Ascending aorta (tissue), 2 donors: Measurements from ENCODE around the gene GTF3C4. TPM values are rescaled to one million over a fixed set of nuclear protein-coding genes. Genes with fewer than 3 reads are reported as not detected.

ENCODE experiments used
- DNase-seq, 2 donors: peaks; one replicate each; pipeline ENCODE4 v3.0.0-alpha.2; 2019; ENCODE audit warnings: low spot score in 2 of 2
- H3K27ac ChIP-seq, 2 donors: fragments of 200-600 bp; sonication (generic); one replicate each; pipeline ENCODE4 v1.5.1; 2016 to 2017; ENCODE audit warnings: mild to moderate bottlenecking in 1 of 2
- H3K27me3 ChIP-seq: fragments of 200-600 bp; sonication (generic); one replicate; pipeline ENCODE4 v1.5.1; 2017
- H3K36me3 ChIP-seq, 2 donors: fragments of 200-600 bp; sonication (generic); one replicate each; pipeline ENCODE4 v1.5.1; 2016
- H3K4me1 ChIP-seq, 2 donors: fragments of 200-600 bp; sonication (generic); one replicate each; pipeline ENCODE4 v1.5.1; 2016 to 2017; ENCODE audit warnings: mild to moderate bottlenecking in 1 of 2
- H3K4me3 ChIP-seq, 2 donors: fragments of 200-600 bp; sonication (generic); one replicate each; pipeline ENCODE4 v1.5.1; 2016 to 2017; ENCODE audit warnings: mild to moderate bottlenecking in 1 of 2
- H3K9me3 ChIP-seq, 2 donors: fragments of 200-600 bp; sonication (generic); one replicate each; pipeline ENCODE4 v1.5.1; 2016
- CTCF ChIP-seq, 3 experiments: fragments of 200-600 bp in 2 of 3; fragments of 450-650 bp in 1 of 3; sonication (generic) in 2 of 3; IDR thresholded peaks; one replicate each; pipeline ENCODE4 v1.5.1; 2016 to 2019; ENCODE audit warnings: antibody characterized with exemption in 3 of 3, mild to moderate bottlenecking in 1 of 3, moderate library complexity in 1 of 3
- intact Hi-C: fragments of 100-400 bp; cut with DNase I; formaldehyde crosslinking; loops from one replicate; pipeline ENCODE4 v1.15.1; 2023
- total RNA-seq: library from RNA; depleted of rRNA; stranded (reverse); fragments of >200 nt; gene quantifications from one replicate; pipeline ENCODE4 v1.1.0, GENCODE V29; 2016

GTF3C4 gene
- total RNA-seq, 1 donor from 2014 or later: 9.8 TPM

DNA sequence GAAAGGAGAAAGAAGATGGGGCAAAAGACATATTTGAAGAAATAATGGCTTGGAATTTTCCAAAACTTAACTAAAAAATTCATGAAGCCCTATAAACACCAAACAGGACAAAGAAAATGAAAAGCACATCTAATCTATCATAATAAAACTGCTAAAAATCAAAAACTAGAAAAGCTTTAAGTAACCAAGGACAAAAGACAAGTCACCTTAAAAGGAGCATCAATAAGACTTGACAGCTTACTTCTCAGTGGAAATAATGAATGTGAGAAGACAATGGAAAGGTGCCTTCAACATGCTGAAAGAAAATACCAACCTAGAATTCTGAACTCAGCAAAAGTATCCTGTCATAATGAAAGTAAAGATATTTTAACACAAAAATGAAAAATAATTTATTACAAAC, 27.0 kb downstream of the GTF3C4 start:
- H3K4me3 ChIP-seq: no peak overlapping the region
- intact Hi-C loops: no loop called here
- H3K27ac ChIP-seq: no peak overlapping the region
- peaks cover 0 to 26% of the 10 kb centered on the region in 2 donors for H3K9me3 ChIP-seq
- no peak for TF ChIP-seq CTCF (IDR thresholded peaks at IDR 0.05)
- H3K4me1 ChIP-seq: no peaks in the 10 kb centered on the region
- H3K36me3 ChIP-seq: no peaks in the 10 kb centered on the region
- no peaks in the 10 kb centered on the region for H3K27me3 ChIP-seq
- DNase-seq: no peak

GRCh38 chr9:132698989-132699388, 28.7 kb downstream of the GTF3C4 start:
- H3K4me1 ChIP-seq: no peaks in the 10 kb centered on the region
- DNase-seq: no peak
- no peak overlapping the region for H3K27ac ChIP-seq
- intact Hi-C loops: no loop called here
- TF ChIP-seq CTCF (IDR thresholded peaks at IDR 0.05): no peak
- H3K36me3 ChIP-seq: no peaks in the 10 kb centered on the region
- H3K27me3 ChIP-seq: no peaks in the 10 kb centered on the region
- H3K9me3 ChIP-seq: peaks cover 0 to 26% of the 10 kb centered on the region in 2 donors
- H3K4me3 ChIP-seq: no peak overlapping the region

GRCh38 chr9:132699956-132700355, 29.7 kb downstream of the GTF3C4 start:
- DNase-seq: no peak
- Histone ChIP-seq H3K4me1 (no peaks in the 10 kb centered on the region), H3K27ac (no peak overlapping the region), H3K27me3 (no peaks in the 10 kb centered on the region), H3K4me3 (no peak overlapping the region), H3K9me3 (peaks cover 0 to 26% of the 10 kb centered on the region in 2 donors), H3K36me3 (no peaks in the 10 kb centered on the region)
- intact Hi-C loops: no loop called here
- TF ChIP-seq CTCF (IDR thresholded peaks at IDR 0.05): no peak

GRCh38 chr9:132702254-132702653, 32.0 kb downstream of the GTF3C4 start:
- Histone ChIP-seq H3K36me3 (no peaks in the 10 kb centered on the region), H3K9me3 (peaks cover 0 to 10% of the 10 kb centered on the region in 2 donors), H3K4me1 (no peaks in the 10 kb centered on the region), H3K27me3 (no peaks in the 10 kb centered on the region), H3K4me3 (no peak overlapping the region), H3K27ac (no peak overlapping the region)
- DNase-seq: no peak
- intact Hi-C loops: no loop called here
- TF ChIP-seq CTCF (IDR thresholded peaks at IDR 0.05): no peak

DNA sequence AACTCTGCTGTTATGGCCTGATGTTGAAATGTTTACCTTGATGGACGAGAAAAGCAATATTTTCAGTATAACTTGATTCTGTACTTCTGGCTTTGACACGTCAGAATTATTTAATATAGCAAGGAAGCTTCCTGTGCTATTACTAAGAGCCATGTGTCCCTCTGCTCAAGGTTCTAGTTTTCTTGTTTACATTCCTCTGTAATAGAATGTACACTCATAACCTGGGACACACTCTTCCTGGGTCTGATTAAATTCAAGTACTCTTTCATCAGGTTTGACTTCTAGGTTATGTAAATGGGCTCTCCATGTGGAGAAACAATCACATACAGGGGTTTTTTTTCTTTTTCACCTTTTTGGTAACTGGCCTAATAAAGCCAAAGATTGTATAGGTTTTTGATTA, 33.1 kb downstream of the GTF3C4 start:
- Histone ChIP-seq H3K36me3 (no peaks in the 10 kb centered on the region), H3K4me3 (no peak overlapping the region), H3K27ac (no peak overlapping the region), H3K27me3 (no peaks in the 10 kb centered on the region), H3K4me1 (no peaks in the 10 kb centered on the region), H3K9me3 (peaks cover 0 to 2% of the 10 kb centered on the region in 2 donors)
- DNase-seq: no peak
- intact Hi-C loops: no loop called here
- TF ChIP-seq CTCF (IDR thresholded peaks at IDR 0.05): no peak

DNA sequence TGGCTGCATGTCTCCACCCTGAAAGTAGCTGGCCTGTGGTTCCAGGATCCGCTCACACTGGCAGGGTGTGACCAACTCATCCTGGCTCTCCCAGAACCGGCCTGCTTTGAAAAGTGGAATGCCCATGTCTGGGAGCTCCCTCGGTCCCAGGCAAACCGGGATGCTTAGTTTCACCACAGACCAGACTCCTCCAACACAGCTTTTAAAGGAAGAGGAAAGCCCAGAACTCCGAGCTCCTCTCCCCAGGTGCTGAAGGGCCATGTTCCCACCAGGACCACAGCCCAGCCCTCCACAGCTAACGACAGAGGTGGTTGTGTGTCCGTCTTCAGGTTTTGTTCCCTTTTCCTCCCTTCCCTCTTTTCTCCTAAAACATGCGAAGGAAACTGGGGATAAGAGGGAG, 38.0 kb downstream of the GTF3C4 start:
- no peak for DNase-seq
- Histone ChIP-seq H3K27ac (no peak overlapping the region), H3K27me3 (no peaks in the 10 kb centered on the region), H3K36me3 (no peaks in the 10 kb centered on the region), H3K4me1 (no peaks in the 10 kb centered on the region), H3K4me3 (no peak overlapping the region), H3K9me3 (no peaks in the 10 kb centered on the region)
- no peak for TF ChIP-seq CTCF (IDR thresholded peaks at IDR 0.05)
- intact Hi-C loops: no loop called here
